Breast epithelium (tissue), 3 donors: ENCODE results near the gene TBC1D22B.

ENCODE experiments used
- CTCF ChIP-seq, 3 donors: fragments of 450-650 bp; IDR thresholded peaks; one replicate each; pipeline ENCODE4 v1.5.1; 2016 to 2017; ENCODE audit warnings: antibody characterized with exemption in 3 of 3, mild to moderate bottlenecking in 3 of 3, moderate library complexity in 3 of 3
- POLR2A ChIP-seq: fragments of 450-650 bp; IDR thresholded peaks from one replicate; pipeline ENCODE4 v1.6.1; 2016; ENCODE audit warnings: antibody characterized with exemption, mild to moderate bottlenecking, moderate library complexity
- POLR2AphosphoS5 ChIP-seq, 3 donors: sonication (generic); formaldehyde crosslinking; IDR thresholded peaks; one replicate each; pipeline ENCODE4 v1.6.1; 2017; ENCODE audit warnings: antibody characterized with exemption in 3 of 3

- TF ChIP-seq POLR2AphosphoS5 (IDR thresholded peaks at IDR 0.05) (peak in 1 of 3 donors; percentile 39), CTCF (IDR thresholded peaks at IDR 0.05) (peak; percentile 96 to 97 (median 97)), POLR2A (no peak)
Measured at GRCh38 chr6:37210313-37210968, 47.1 kb upstream of the TBC1D22B start.
